SK-N-SH treated with all-trans-retinoic acid at 6 μM for 48 hours (cell line): Measurements from ENCODE around the gene MRGPRD.

ENCODE experiments used
- ATAC-seq: fragments of 200-7000 bp; cut with Tn5 transposase; 3 replicates; pipeline ENCODE4 v1.9.1; 2020; ENCODE audit warnings: mild to moderate bottlenecking, moderate library complexity
- ARNTL ChIP-seq: fragments of 450-650 bp; formaldehyde crosslinking; IDR thresholded peaks from 2 replicates; pipeline ENCODE4 v1.5.0; 2020; ENCODE audit warnings: low read depth, mild to moderate bottlenecking, moderate library complexity, borderline replicate concordance
- BACH2 ChIP-seq: fragments of 250-450 bp; sonication (Bioruptor Pico); IDR thresholded peaks from 2 replicates; pipeline ENCODE4 v1.9.0; 2021; ENCODE audit warnings: mild to moderate bottlenecking, borderline replicate concordance
- CREB5 ChIP-seq: fragments of 250-450 bp; sonication (Bioruptor Pico); IDR thresholded peaks from 2 replicates; pipeline ENCODE4 v1.5.1; 2020; ENCODE audit warnings: low read depth, mild to moderate bottlenecking, moderate library complexity
- CSDC2 ChIP-seq: fragments of 250-450 bp; sonication (Bioruptor Pico); IDR thresholded peaks from 2 replicates; pipeline ENCODE4 v1.5.0; 2020; ENCODE audit warnings: mild to moderate bottlenecking, moderate library complexity
- ESRRG ChIP-seq: fragments of 250-450 bp; sonication (Bioruptor Pico); IDR thresholded peaks from 2 replicates; pipeline ENCODE4 v1.6.1; 2021; ENCODE audit warnings: mild to moderate bottlenecking
- GLIS3 ChIP-seq: fragments of 250-450 bp; sonication (Bioruptor Pico); IDR thresholded peaks from 2 replicates; pipeline ENCODE4 v1.5.0; 2020; ENCODE audit warnings: mild to moderate bottlenecking, moderate library complexity
- ISL1 ChIP-seq: fragments of 250-450 bp; sonication (Bioruptor Pico); IDR thresholded peaks from 2 replicates; pipeline ENCODE4 v2.1.2; 2022; ENCODE audit warnings: mild to moderate bottlenecking, moderate library complexity
- OSR1 ChIP-seq: fragments of 250-450 bp; sonication (Bioruptor Pico); IDR thresholded peaks from 2 replicates; pipeline ENCODE4 v1.8.0; 2022; ENCODE audit warnings: moderate library complexity, mild to moderate bottlenecking, inconsistent platforms
- POU6F1 ChIP-seq: fragments of 250-450 bp; sonication (Bioruptor Pico); IDR thresholded peaks from 2 replicates; pipeline ENCODE4 v1.8.0; 2021; ENCODE audit warnings: low read depth, mild to moderate bottlenecking, moderate library complexity, borderline replicate concordance
- PPARA ChIP-seq: fragments of 250-450 bp; sonication (Bioruptor Pico); IDR thresholded peaks from 2 replicates; pipeline ENCODE4 v1.5.0; 2020; ENCODE audit warnings: mild to moderate bottlenecking, borderline replicate concordance
- SNAI2 ChIP-seq: fragments of 250-450 bp; sonication (Bioruptor Pico); IDR thresholded peaks from 2 replicates; pipeline ENCODE4 v1.5.0; 2020; ENCODE audit warnings: mild to moderate bottlenecking, moderate library complexity
- TCF4 ChIP-seq: fragments of 250-450 bp; sonication (Bioruptor Pico); IDR thresholded peaks from 2 replicates; pipeline ENCODE4 v1.8.0; 2021; ENCODE audit warnings: mild to moderate bottlenecking, moderate library complexity, borderline replicate concordance
- TOX ChIP-seq: fragments of 250-450 bp; sonication (Bioruptor Pico); IDR thresholded peaks from 2 replicates; pipeline ENCODE4 v1.8.0; 2021; ENCODE audit warnings: mild to moderate bottlenecking, moderate library complexity, borderline replicate concordance
- ZC3H10 ChIP-seq: fragments of 250-450 bp; sonication (Bioruptor Pico); IDR thresholded peaks from 2 replicates; pipeline ENCODE4 v1.5.1; 2021; ENCODE audit warnings: mild to moderate bottlenecking, moderate library complexity
- ZFP3 ChIP-seq: fragments of 250-450 bp; sonication (Bioruptor Pico); IDR thresholded peaks from 2 replicates; pipeline ENCODE4 v1.5.0; 2020; ENCODE audit warnings: mild to moderate bottlenecking, moderate library complexity
- ZFP30 ChIP-seq: fragments of 450-650 bp; formaldehyde crosslinking; IDR thresholded peaks from 2 replicates; pipeline ENCODE4 v1.5.0; 2022; ENCODE audit warnings: mild to moderate bottlenecking, moderate library complexity
- ZNF565 ChIP-seq: fragments of 450-650 bp; formaldehyde crosslinking; conservative IDR thresholded peaks from 2 replicates; pipeline ENCODE4 v1.5.0; 2020; ENCODE audit warnings: low read depth, mild to moderate bottlenecking, moderate library complexity
- ZNF8 ChIP-seq: fragments of 450-650 bp; formaldehyde crosslinking; IDR thresholded peaks from 2 replicates; pipeline ENCODE4 v1.5.0; 2020; ENCODE audit warnings: mild to moderate bottlenecking, moderate library complexity
- TF ChIP-seq, protein P1 (sequence below): fragments of 250-450 bp; sonication (Bioruptor Pico); IDR thresholded peaks from 2 replicates; pipeline ENCODE4 v1.5.1; 2021; ENCODE audit warnings: mild to moderate bottlenecking, moderate library complexity
- TF ChIP-seq, protein P2 (sequence below): fragments of 250-450 bp; sonication (Bioruptor Pico); IDR thresholded peaks from 2 replicates; pipeline ENCODE4 v1.5.0; 2020; ENCODE audit warnings: mild to moderate bottlenecking, moderate library complexity

MRGPRD gene

DNA sequence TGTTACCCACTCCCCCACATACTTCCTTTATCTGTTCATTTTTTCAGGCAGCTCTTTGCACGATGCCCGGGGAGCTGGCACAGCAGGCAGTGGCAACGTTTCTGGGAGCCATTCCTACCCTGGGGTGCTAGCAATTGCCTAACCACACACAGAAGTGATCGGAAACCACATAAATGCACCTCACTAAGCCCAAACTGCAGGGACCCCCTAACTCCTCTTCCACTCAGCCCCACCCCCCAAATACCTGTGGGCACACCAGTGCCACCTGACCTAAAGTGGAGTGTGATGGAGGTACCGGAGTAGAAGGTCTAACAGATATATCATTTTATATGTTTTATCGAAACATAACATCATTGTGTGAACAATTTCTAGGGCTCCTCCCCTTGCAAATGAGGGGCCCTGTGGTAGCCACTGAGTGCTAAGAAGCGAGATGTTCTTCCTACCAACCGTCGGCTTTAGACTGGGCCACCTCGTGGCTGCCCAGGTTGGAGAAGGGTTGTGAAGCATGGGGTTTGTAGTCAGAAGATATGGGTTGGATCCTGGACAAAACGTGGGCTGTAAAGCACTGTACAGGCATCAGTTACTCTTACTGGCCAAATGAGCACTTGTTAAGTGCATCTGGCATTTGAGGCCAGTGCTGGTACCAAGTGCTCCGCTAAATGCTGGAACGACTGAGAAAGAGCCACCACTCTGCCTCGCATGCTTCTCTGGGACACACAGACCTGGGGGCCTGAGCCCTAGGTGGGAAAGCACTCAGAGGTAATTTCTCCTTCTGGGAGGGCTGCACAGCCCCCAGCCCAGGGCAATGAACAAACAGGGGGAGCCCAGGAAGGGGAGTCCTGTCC lies 2.8 kb downstream of the MRGPRD start:
- ATAC-seq: no peak
- no peak for TF ChIP-seq OSR1 (CRISPR knock-in tag)
- TF ChIP-seq PPARA (CRISPR knock-in tag): no peak
- no peak for TF ChIP-seq POU6F1 (CRISPR knock-in tag)
- no peak for TF ChIP-seq BACH2
- TF ChIP-seq TOX (CRISPR knock-in tag): no peak
- TF ChIP-seq, protein P1, sequence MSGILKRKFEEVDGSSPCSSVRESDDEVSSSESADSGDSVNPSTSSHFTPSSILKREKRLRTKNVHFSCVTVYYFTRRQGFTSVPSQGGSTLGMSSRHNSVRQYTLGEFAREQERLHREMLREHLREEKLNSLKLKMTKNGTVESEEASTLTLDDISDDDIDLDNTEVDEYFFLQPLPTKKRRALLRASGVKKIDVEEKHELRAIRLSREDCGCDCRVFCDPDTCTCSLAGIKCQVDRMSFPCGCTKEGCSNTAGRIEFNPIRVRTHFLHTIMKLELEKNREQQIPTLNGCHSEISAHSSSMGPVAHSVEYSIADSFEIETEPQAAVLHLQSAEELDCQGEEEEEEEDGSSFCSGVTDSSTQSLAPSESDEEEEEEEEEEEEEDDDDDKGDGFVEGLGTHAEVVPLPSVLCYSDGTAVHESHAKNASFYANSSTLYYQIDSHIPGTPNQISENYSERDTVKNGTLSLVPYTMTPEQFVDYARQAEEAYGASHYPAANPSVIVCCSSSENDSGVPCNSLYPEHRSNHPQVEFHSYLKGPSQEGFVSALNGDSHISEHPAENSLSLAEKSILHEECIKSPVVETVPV: no peak
- no peak for TF ChIP-seq ZNF565
- TF ChIP-seq ZNF8: no peak
- no peak for TF ChIP-seq SNAI2
- TF ChIP-seq ZFP30 (CRISPR knock-in tag): no peak
- TF ChIP-seq CREB5: no peak
- no peak for TF ChIP-seq TCF4 (CRISPR knock-in tag)
- TF ChIP-seq ZFP3: no peak
- TF ChIP-seq ISL1: no peak
- TF ChIP-seq ESRRG (CRISPR knock-in tag): no peak
- TF ChIP-seq, protein P2, sequence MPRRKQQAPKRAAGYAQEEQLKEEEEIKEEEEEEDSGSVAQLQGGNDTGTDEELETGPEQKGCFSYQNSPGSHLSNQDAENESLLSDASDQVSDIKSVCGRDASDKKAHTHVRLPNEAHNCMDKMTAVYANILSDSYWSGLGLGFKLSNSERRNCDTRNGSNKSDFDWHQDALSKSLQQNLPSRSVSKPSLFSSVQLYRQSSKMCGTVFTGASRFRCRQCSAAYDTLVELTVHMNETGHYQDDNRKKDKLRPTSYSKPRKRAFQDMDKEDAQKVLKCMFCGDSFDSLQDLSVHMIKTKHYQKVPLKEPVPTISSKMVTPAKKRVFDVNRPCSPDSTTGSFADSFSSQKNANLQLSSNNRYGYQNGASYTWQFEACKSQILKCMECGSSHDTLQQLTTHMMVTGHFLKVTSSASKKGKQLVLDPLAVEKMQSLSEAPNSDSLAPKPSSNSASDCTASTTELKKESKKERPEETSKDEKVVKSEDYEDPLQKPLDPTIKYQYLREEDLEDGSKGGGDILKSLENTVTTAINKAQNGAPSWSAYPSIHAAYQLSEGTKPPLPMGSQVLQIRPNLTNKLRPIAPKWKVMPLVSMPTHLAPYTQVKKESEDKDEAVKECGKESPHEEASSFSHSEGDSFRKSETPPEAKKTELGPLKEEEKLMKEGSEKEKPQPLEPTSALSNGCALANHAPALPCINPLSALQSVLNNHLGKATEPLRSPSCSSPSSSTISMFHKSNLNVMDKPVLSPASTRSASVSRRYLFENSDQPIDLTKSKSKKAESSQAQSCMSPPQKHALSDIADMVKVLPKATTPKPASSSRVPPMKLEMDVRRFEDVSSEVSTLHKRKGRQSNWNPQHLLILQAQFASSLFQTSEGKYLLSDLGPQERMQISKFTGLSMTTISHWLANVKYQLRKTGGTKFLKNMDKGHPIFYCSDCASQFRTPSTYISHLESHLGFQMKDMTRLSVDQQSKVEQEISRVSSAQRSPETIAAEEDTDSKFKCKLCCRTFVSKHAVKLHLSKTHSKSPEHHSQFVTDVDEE (CRISPR knock-in tag): no peak
- TF ChIP-seq CSDC2: no peak
- no peak for TF ChIP-seq GLIS3 (CRISPR knock-in tag)
- TF ChIP-seq, all 23 proteins: peak for 0

DNA sequence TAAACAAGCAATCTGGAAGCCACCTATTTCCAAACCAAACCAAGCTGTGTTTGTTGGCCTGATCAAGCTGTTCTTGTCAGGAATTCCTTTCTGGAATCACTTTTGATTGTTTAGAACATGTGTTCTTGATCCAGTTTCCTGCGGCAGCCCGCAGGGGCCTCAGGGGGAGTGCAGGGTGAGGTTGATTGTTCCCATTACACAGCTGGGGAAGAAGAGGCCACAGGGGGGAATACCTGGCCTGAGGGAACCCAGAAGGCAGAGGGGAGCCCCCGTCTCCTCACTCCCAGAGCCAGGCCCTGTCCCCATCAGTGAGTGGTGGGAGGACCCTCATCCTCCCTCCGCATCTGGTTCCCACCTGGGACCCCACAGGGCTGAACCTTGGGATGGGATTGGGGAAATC lies 4.2 kb downstream of the MRGPRD start:
- no peak for ATAC-seq
- TF ChIP-seq PPARA (CRISPR knock-in tag): no peak
- no peak for TF ChIP-seq TOX (CRISPR knock-in tag)
- no peak for TF ChIP-seq ARNTL (CRISPR knock-in tag)
- TF ChIP-seq CSDC2: no peak
- TF ChIP-seq ZNF8: no peak
- no peak for TF ChIP-seq ZFP3
- TF ChIP-seq CREB5: no peak
- TF ChIP-seq ZC3H10 (CRISPR knock-in tag): no peak

- no peak for TF ChIP-seq SNAI2
- TF ChIP-seq ZNF565: no peak
- TF ChIP-seq GLIS3 (CRISPR knock-in tag): no peak
- no peak for TF ChIP-seq TCF4 (CRISPR knock-in tag)
- TF ChIP-seq, all 23 proteins: peak for 0
- no peak for ATAC-seq
These were observed 4.7 kb downstream of the MRGPRD start for GRCh38 chr11:68976095-68976494.
